Caco-2 (cell line): ENCODE results near the gene TOE1. TPM values are rescaled to one million over a fixed set of nuclear protein-coding genes. Genes with fewer than 3 reads are reported as not detected.

Source experiments
- BruUV-seq: library from RNA; stranded (reverse); fragments of 400-500 nt; replicated peaks from 2 replicates; lab custom pipeline; 2021; lab: Mats Ljungman, UMichigan
- CTCF ChIA-PET: fragments of 300-600 bp; sonication (Branson Sonifier 250); formaldehyde crosslinking; loops from one replicate; lab custom pipeline; 2022; ENCODE audit warnings: antibody characterized with exemption; lab: Charles Lee
- POLR2A ChIA-PET: fragments of 300-600 bp; sonication (Branson Sonifier 250); formaldehyde crosslinking; loops from one replicate; lab custom pipeline; 2022; ENCODE audit warnings: antibody characterized with exemption; lab: Charles Lee
- DNase-seq, 2 experiments: peaks; one replicate each; pipeline versions ENCODE4 v3.0.0 to v3.0.0-alpha.2; 2020 to 2022
- H3K27me3 ChIP-seq: replicated peaks from 2 replicates; pipeline ENCODE4 v1.6.0; 2011; ENCODE audit warnings: low read length; ENCODE audit not compliant: control insufficient read depth, insufficient read depth
- H3K36me3 ChIP-seq: 2 replicates; pipeline ENCODE4 v1.5.1; 2011; ENCODE audit warnings: low read length; ENCODE audit not compliant: control insufficient read depth, insufficient read depth
- H3K4me1 ChIP-seq: fragments of 250-450 bp; sonication (Bioruptor Pico); 2 replicates; pipeline ENCODE4 v1.5.1; 2020; ENCODE audit warnings: mild to moderate bottlenecking
- H3K4me3 ChIP-seq: 2 replicates; pipeline ENCODE4 v1.5.1; 2011; ENCODE audit warnings: low read depth, mild to moderate bottlenecking, control low read depth, low read length
- H3K9me3 ChIP-seq: fragments of 250-450 bp; sonication (Bioruptor Pico); 2 replicates; pipeline ENCODE4 v1.5.1; 2020; ENCODE audit warnings: mild to moderate bottlenecking, moderate library complexity
- H3K27ac Mint-ChIP-seq: one replicate; pipeline ENCODE4 v1.8.0; 2022; ENCODE audit warnings: mixed read lengths; ENCODE audit not compliant: unreplicated experiment
- H3K27me3 Mint-ChIP-seq: one replicate; pipeline ENCODE4 v1.8.0; 2022; ENCODE audit warnings: mixed read lengths; ENCODE audit not compliant: insufficient read depth, unreplicated experiment
- H3K36me3 Mint-ChIP-seq: one replicate; pipeline ENCODE4 v1.8.0; 2022; ENCODE audit warnings: mild to moderate bottlenecking, mixed read lengths; ENCODE audit not compliant: insufficient read depth, unreplicated experiment
- H3K4me1 Mint-ChIP-seq: one replicate; pipeline ENCODE4 v1.8.0; 2022; ENCODE audit warnings: low read depth, mixed read lengths; ENCODE audit not compliant: unreplicated experiment
- H3K4me3 Mint-ChIP-seq: one replicate; pipeline ENCODE4 v1.8.0; 2022; ENCODE audit warnings: mild to moderate bottlenecking, moderate library complexity, mixed read lengths; ENCODE audit not compliant: unreplicated experiment
- H3K9me3 Mint-ChIP-seq: one replicate; pipeline ENCODE4 v1.8.0; 2022; ENCODE audit warnings: mixed read lengths; ENCODE audit not compliant: unreplicated experiment
- CTCF ChIP-seq, 2 experiments: fragments of 200-600 bp in 1 of 2; IDR thresholded peaks; 1 replicate in 1 of 2; 2 replicates in 1 of 2; pipeline versions ENCODE4 v1.5.1 to v1.8.0; 2011 to 2022; ENCODE audit warnings: antibody characterized with exemption in 1 of 2, control low read depth in 1 of 2, inconsistent platforms in 1 of 2, low read depth in 1 of 2, low read length in 1 of 2, mild to moderate bottlenecking in 1 of 2, moderate library complexity in 1 of 2; ENCODE audit not compliant: insufficient read depth in 1 of 2, severe bottlenecking in 1 of 2, unreplicated experiment in 1 of 2
- intact Hi-C: fragments of 100-400 bp; cut with micrococcal nuclease; formaldehyde crosslinking; loops from one replicate; pipeline ENCODE4 v1.10.0; 2022; ENCODE audit not compliant: unreplicated experiment
- total RNA-seq: library from RNA; stranded (reverse); gene quantifications from 2 replicates; pipeline ENCODE4 v1.2.3, GENCODE V29; 2022

Gene TOE1
- total RNA-seq, 1 experiment from 2014 or later, result 15.5 TPM

- H3K36me3 ChIP-seq, result no peaks in the 10 kb centered on the region; the same call in 1 of the 2 replicates
- H3K9me3 Mint-ChIP-seq, result no peaks in the 10 kb centered on the region
- H3K27me3 Mint-ChIP-seq, result no peaks in the 10 kb centered on the region
- H3K36me3 Mint-ChIP-seq, result peaks cover 68% of the 10 kb centered on the region
- H3K27ac Mint-ChIP-seq, result no peak overlapping the region
- H3K4me1 Mint-ChIP-seq, result peaks cover 27% of the 10 kb centered on the region
- ChIA-PET CTCF (no interaction called here), POLR2A (no interaction called here)
- DNase-seq, result no peak
- no peak overlapping the region for H3K4me3 Mint-ChIP-seq
- BruUV-seq, result no TSS peak
- no peaks in the 10 kb centered on the region for H3K27me3 ChIP-seq
- no peaks in the 10 kb centered on the region for H3K9me3 ChIP-seq
- H3K4me1 ChIP-seq, result peaks cover 31% of the 10 kb centered on the region
- no peak for TF ChIP-seq CTCF (IDR thresholded peaks at IDR 0.05; ENCODE audit: insufficient read depth in 1 of 2, low read depth in 1 of 2, low read length in 1 of 2, severe bottlenecking in 1 of 2, unreplicated experiment in 1 of 2)
- intact Hi-C loops, result no loop called here
- H3K4me3 ChIP-seq, result no peak overlapping the region
Measured at GRCh38 chr1:45344499-45344898, 4.5 kb downstream of the TOE1 start.

GRCh38 chr1:45345014-45345413, 5.0 kb downstream of the TOE1 start:
- no TSS peak for BruUV-seq
- H3K36me3 ChIP-seq, result no peaks in the 10 kb centered on the region; the same call in 1 of the 2 replicates
- ChIA-PET CTCF (interaction anchor here (0.7 kb wide), 1 partner anchor 879 kb away, joined by 3 read pairs; no protein-coding TSS in a partner anchor), POLR2A (interaction anchor here (0.6 kb wide), 1 partner anchor 238 kb away, joined by 3 read pairs; no protein-coding TSS in a partner anchor)
- no peak overlapping the region for H3K4me3 ChIP-seq
- H3K4me1 Mint-ChIP-seq, result peaks cover 27% of the 10 kb centered on the region
- no peak for TF ChIP-seq CTCF (IDR thresholded peaks at IDR 0.05; ENCODE audit: insufficient read depth in 1 of 2, low read depth in 1 of 2, low read length in 1 of 2, severe bottlenecking in 1 of 2, unreplicated experiment in 1 of 2)
- H3K36me3 Mint-ChIP-seq, result peaks cover 63% of the 10 kb centered on the region
- no peaks in the 10 kb centered on the region for H3K9me3 ChIP-seq
- H3K4me3 Mint-ChIP-seq, result no peak overlapping the region
- H3K9me3 Mint-ChIP-seq, result no peaks in the 10 kb centered on the region
- H3K27ac Mint-ChIP-seq, result no peak overlapping the region
- no peaks in the 10 kb centered on the region for H3K27me3 Mint-ChIP-seq
- H3K4me1 ChIP-seq, result peaks cover 31% of the 10 kb centered on the region
- H3K27me3 ChIP-seq, result no peaks in the 10 kb centered on the region
- no peak for DNase-seq
- intact Hi-C loops, result no loop called here

GRCh38 chr1:45346473-45346872, 6.5 kb downstream of the TOE1 start:
- Histone ChIP-seq H3K4me1 (peaks cover 24% of the 10 kb centered on the region), H3K9me3 (no peaks in the 10 kb centered on the region), H3K27me3 (no peaks in the 10 kb centered on the region), H3K36me3 (no peaks in the 10 kb centered on the region; the same call in 1 of the 2 replicates), H3K4me3 (no peak overlapping the region)
- ChIA-PET CTCF (no interaction called here), POLR2A (no interaction called here)
- no peak overlapping the region for H3K4me3 Mint-ChIP-seq
- no peaks in the 10 kb centered on the region for H3K27me3 Mint-ChIP-seq
- BruUV-seq, result no TSS peak
- H3K36me3 Mint-ChIP-seq, result peaks cover 54% of the 10 kb centered on the region
- H3K4me1 Mint-ChIP-seq, result peaks cover 25% of the 10 kb centered on the region
- intact Hi-C loops, result no loop called here
- no peak overlapping the region for H3K27ac Mint-ChIP-seq
- DNase-seq, result no peak
- TF ChIP-seq CTCF (IDR thresholded peaks at IDR 0.05; ENCODE audit: insufficient read depth in 1 of 2, low read depth in 1 of 2, low read length in 1 of 2, severe bottlenecking in 1 of 2, unreplicated experiment in 1 of 2), result no peak
- H3K9me3 Mint-ChIP-seq, result no peaks in the 10 kb centered on the region
